DND-41 (cell line): Measurements from ENCODE around the gene SAMD13.

ENCODE experiments used
- CTCF ChIP-seq: IDR thresholded peaks from 2 replicates; pipeline ENCODE4 v1.5.1; 2012; ENCODE audit warnings: borderline replicate concordance, low read length, moderate library complexity, mild to moderate bottlenecking; ENCODE audit not compliant: poor library complexity, severe bottlenecking; ENCODE audit errors: extremely low read depth
- EZH2 ChIP-seq: IDR thresholded peaks from 3 replicates; pipeline ENCODE4 v1.6.1; 2012; ENCODE audit warnings: borderline replicate concordance, low read depth, mild to moderate bottlenecking, moderate library complexity, low read length, inconsistent platforms; ENCODE audit not compliant: severe bottlenecking

- no peak for TF ChIP-seq EZH2
- TF ChIP-seq CTCF: no peak
These were observed 69.4 kb downstream of the SAMD13 start for GRCh38 chr1:84370831-84371394.
